Myocyte (in vitro differentiated cells): Measurements from ENCODE around the gene LRRC45. TPM values are rescaled to one million over a fixed set of nuclear protein-coding genes. Genes with fewer than 3 reads are reported as not detected.
"Not testable (repeated sequence)": the region's sequence is repeated elsewhere in the genome, so short reads cannot be mapped to it uniquely, and the experiment has no call there.

Experiments used
- DNase-seq: peaks from one replicate; pipeline ENCODE4 v3.0.0-alpha.2; 2012; ENCODE audit warnings: low read depth
- total RNA-seq: library from RNA; depleted of rRNA; stranded (reverse); fragments of >200 nt; gene quantifications from 2 replicates; pipeline ENCODE4 v1.2.3, GENCODE V29; 2014

LRRC45 gene
- total RNA-seq, 1 donor from 2014 or later = 10.5 TPM

GRCh38 chr17:82031885-82032627, 9.0 kb downstream of the LRRC45 start:
- no peak for DNase-seq

DNA sequence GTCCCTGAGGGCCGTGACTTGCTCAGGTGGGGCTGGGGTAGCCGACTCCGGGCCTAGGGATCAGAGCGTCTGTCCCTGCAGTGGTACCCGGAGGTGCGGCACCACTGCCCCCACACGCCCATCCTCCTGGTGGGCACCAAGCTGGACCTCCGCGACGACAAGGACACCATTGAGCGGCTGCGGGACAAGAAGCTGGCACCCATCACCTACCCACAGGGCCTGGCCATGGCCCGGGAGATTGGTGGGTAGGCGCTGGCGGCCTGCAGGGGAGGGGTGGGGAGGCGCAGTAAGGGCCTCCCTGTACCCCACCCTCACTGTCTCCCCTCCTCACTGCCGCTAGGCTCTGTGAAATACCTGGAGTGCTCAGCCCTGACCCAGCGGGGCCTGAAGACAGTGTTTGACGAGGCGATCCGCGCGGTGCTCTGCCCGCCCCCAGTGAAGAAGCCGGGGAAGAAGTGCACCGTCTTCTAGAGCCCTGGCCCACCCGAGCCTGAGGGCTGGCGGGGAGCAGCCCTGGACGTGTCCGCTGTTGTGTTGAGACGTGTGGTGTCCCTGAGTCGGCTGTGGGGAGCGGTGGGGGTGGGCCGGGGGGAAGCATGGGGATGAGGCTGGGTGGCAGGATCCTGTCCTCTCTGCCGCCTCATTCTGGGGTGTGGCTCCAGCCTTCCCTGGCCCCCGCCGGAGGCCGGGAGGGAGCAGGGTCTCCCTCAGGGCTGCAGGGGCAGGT, 10.4 kb downstream of the LRRC45 start:
- DNase-seq = no peak

DNA sequence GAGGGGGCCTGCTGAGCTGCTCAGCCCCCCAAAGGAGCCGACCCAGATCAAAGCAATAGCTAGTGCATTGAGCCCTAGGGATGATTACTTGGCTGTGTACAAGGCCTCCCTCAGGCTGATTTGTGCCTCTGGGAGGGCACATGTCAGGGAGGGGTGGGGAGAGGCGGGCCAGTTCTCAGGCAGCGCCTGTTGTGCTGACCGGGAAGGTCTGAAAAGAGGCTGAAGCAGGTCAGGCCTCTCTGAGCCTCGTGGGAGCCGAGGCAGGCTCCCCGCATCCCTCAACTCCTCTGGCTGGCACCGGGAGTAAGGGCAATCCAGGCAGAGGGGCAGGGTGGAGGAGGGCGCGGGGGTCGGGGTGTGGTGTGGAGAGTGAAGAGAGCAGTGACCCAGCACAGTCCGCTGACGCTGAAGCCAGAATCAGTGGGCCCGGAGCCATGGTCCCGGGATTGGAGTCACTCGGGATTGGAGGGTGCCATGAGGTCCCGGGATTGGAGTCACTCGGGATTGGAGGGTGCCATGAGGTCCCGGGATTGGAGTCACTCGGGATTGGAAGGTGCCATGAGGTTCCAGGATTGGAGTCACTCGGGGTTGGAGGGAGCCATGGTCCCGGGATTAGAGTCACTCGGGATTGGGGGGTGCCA, 11.4 kb downstream of the LRRC45 start:
- no peak for DNase-seq

DNA sequence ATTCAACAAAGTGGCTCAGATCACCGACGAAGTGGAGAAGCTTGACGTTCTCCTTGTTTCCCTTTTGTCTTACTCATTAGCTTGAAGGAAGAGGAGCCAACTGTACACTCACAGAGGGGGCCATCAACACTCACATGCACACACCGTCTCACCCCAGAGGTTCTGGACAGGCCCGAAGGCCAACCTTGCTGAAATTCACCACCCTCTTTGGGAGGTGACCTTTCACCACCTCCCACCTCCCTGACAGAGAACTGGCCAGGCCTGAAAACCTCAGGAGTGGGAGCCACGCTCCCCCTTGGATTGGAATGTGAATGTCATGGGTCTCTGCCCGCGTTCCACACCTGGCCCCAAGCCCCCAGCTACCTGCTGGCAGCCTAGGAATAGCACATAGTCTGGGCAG, 12.4 kb downstream of the LRRC45 start:
- DNase-seq = no peak

DNA sequence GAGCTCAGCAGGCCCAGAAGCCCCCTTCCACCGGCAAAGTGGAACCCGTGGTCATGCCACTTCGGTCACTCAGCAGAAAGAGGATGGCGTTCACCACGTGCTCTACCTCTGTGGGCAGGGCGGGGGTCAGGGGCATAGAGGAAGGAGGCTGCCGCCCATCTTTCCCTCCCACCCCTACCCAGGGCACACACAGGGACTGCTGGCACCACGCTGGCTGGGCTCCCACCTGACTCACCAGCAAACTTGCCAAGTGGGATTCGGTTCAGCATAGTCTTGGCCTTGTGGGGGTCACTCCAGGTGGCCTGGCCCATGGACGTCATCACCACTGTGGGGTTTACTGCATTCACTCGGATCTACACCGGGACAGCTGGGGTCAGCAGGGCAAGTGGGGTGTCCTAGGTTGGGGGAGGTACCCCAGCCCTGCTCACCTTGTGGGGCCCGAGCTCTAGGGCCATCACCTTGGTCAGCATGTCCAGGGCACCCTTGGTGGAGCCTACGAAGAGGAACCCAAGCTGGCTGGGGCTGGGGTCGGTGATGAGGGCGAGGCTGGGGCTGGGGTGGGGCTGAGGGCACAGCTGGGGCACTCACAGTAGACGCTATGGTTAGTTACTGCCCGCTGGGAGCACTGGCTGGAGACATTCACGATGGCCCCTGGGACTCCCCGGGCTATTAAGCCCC, 13.0 kb downstream of the LRRC45 start:
- no peak for DNase-seq

GRCh38 chr17:82036634-82037091, 13.6 kb downstream of the LRRC45 start:
- no peak for DNase-seq

GRCh38 chr17:82037092-82037888, 14.2 kb downstream of the LRRC45 start, which contains the start of gene DCXR:
TSS of gene DCXR (minus strand) at chr17:82037697. CDS start at chr17:82037682, 15 bp downstream.
- DNase-seq = peak; percentile 96

GRCh38 chr17:82037889-82038195, 14.7 kb downstream of the LRRC45 start:
- no peak for DNase-seq

GRCh38 chr17:82038796-82039409, 15.8 kb downstream of the LRRC45 start:
- not testable (repeated sequence) for DNase-seq

DNA sequence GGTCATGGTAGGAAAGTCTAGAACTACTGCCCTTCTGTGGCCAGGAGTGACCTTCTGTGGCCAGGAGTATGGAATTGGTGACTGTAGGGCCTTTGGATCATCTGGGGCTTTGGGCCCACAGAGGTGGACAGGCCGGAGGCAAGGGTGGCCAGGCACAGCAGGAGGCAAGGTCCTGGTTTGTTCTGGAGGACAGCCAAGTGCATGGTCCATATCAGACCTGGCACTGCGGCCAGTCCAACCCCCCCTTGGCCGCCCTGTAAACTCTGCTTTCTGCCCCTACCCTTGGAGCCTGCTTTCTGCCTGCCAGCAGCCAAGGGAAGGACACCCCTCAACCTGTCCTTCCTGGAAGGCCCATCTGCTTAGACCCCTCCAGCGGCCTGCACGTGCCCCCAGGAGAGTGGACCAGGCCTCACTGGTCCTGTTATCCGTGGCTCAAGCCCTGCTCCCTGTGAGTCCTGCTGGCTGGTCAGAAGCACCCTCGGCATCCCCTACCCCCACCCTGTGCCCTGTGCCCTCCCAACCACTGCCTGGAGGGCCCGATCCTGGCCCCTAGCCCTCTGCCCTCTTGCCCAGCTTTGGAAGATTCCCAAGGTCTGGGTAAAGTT, 16.7 kb downstream of the LRRC45 start:
- no peak for DNase-seq

DNA sequence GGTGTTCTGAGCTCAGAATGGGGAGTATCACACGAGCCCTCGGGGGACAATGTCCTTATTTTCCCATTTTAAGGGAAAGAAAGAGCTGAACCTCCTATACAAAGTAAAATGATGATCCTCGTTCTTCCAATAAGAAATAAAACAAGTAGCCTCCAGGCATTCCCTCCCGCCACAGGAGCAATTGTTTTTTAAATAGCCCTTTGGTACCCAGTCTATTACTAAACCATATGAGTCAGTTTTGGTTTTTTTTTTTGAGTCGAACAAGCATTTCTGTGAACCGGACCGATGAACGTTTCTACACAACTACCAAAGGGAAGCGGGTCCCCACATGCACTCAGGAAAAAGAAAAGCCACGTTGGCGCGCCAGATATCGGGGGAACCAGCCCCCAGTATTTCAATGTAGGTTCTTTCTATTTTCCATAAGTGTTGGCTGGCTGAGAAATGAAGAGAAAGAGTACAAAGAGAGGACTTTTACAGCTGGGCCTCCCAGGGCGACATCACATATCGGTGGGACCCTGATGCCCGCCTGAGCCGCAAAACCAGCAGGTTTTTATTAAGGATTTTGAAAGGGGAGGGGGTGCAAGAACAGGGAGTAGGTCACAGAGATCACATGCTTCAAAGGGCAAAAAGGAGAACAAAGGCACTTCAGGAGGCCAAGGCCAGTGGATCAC, 18.2 kb downstream of the LRRC45 start:
- DNase-seq = no peak

- DNase-seq = no peak
Observed at GRCh38 chr17:82042649-82043048, 19.5 kb downstream of the LRRC45 start.

DNA sequence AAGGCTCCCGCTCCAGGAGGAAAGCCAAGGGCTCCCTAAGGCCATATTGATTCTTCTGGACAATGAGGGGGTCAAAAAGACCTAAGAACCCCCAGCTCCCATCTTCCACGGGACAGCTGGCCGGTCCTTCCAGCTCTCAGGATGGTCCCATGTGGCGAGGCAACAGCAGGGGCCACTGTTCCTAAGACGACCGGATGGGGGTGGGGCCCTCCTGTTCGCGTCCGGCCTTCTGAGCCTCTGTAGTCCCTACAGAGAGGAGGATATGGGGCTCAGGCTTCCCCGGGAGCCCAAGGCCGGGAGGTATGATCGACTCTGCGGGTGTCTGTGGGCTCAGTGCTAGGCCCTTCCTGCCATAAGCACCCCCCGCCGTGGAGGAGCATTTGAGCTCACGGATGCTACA, 20.4 kb downstream of the LRRC45 start:
- no peak for DNase-seq

DNA sequence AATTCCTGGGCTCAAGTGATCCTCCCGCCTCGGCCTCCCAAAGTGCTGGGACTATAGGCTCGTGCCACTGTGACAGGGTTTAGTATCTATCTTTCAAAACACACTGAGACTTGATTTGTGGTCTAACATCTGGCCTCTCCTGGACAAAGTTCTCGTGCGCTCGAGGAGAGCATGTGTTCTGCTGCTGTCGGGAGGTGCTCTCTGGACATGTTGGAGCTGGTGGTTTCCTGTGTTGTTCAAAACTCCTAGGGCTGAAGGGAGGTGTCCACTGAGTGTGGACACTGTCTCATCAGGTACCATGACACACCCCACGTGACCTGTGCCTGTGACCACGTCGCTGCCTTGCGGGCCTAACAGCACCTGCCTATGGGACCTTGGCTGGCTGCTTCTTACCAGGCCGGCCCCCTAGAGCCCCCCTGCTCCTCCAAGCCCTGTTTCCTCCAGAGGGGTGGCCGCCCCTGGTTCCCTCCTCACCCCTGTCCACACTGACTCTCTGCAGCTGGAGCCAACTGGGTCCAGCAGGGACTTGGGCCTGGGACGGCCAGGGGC, 22.9 kb downstream of the LRRC45 start:
- DNase-seq = no peak

- no peak for DNase-seq
Observed at GRCh38 chr17:82046903-82047302, 23.8 kb downstream of the LRRC45 start.

GRCh38 chr17:82047379-82047778, 24.3 kb downstream of the LRRC45 start:
- no peak for DNase-seq

GRCh38 chr17:82047914-82048570, 24.9 kb downstream of the LRRC45 start:
- no peak for DNase-seq

GRCh38 chr17:82048571-82048971, 25.5 kb downstream of the LRRC45 start:
- no peak for DNase-seq

GRCh38 chr17:82049106-82049505, 26.0 kb downstream of the LRRC45 start:
- no peak for DNase-seq
